Upper lobe of left lung (tissue), 6 donors: ENCODE measurements around the gene BLOC1S3. TPM values are rescaled to one million over a fixed set of nuclear protein-coding genes. Genes with fewer than 3 reads are reported as not detected.

Experiments used
- ATAC-seq, 2 donors: fragments of 200-7000 bp; cut with Tn5 transposase; one replicate each; pipeline ENCODE4 v1.9.1; 2022; ENCODE audit warnings: mild to moderate bottlenecking in 2 of 2, moderate library complexity in 2 of 2; ENCODE audit not compliant: low FRiP score in 2 of 2
- DNase-seq, 2 donors: peaks; one replicate each; pipeline ENCODE4 v3.0.0-alpha.2; 2019 to 2020
- H3K27ac ChIP-seq, 4 donors: fragments of 200-600 bp; sonication (generic); one replicate each; pipeline ENCODE4 v1.5.1; 2016 to 2019
- H3K27me3 ChIP-seq, 4 donors: fragments of 200-600 bp; sonication (generic); one replicate each; pipeline ENCODE4 v1.5.1; 2017 to 2019
- H3K36me3 ChIP-seq, 4 donors: fragments of 200-600 bp; sonication (generic); one replicate each; pipeline ENCODE4 v1.5.1; 2016 to 2019
- H3K4me1 ChIP-seq, 4 donors: fragments of 200-600 bp; sonication (generic); one replicate each; pipeline ENCODE4 v1.5.1; 2018 to 2019
- H3K4me3 ChIP-seq, 4 donors: fragments of 200-600 bp; sonication (generic); one replicate each; pipeline ENCODE4 v1.5.1; 2017 to 2019; ENCODE audit warnings: mild to moderate bottlenecking in 2 of 4, moderate library complexity in 1 of 4
- H3K9me3 ChIP-seq, 4 donors: fragments of 200-600 bp; sonication (generic); one replicate each; pipeline ENCODE4 v1.5.1; 2018 to 2019
- CTCF ChIP-seq, 6 experiments: fragments of 450-650 bp in 4 of 6; fragments of 200-600 bp in 2 of 6; sonication (generic) in 2 of 6; IDR thresholded peaks; one replicate each; pipeline ENCODE4 v1.5.1; 2016 to 2019; ENCODE audit warnings: antibody characterized with exemption in 6 of 6
- EP300 ChIP-seq, 4 donors: sonication (generic); formaldehyde crosslinking; IDR thresholded peaks; one replicate each; pipeline ENCODE4 v1.5.1; 2017; ENCODE audit warnings: antibody characterized with exemption in 4 of 4, control low read depth in 2 of 4
- POLR2A ChIP-seq, 4 donors: fragments of 450-650 bp; IDR thresholded peaks; one replicate each; pipeline ENCODE4 v1.5.1; 2016 to 2017; ENCODE audit warnings: antibody characterized with exemption in 4 of 4, mild to moderate bottlenecking in 2 of 4
- POLR2AphosphoS5 ChIP-seq, 2 donors: sonication (generic); formaldehyde crosslinking; IDR thresholded peaks; one replicate each; pipeline ENCODE4 v1.5.1; 2017; ENCODE audit warnings: antibody characterized with exemption in 2 of 2
- WGBS, 2 donors: methylation state at CpG; one replicate each; pipeline ENCODE4 v1.1.5; 2017 to 2018; 5-methylcytosine and 5-hydroxymethylcytosine counted together
- total RNA-seq, 6 donors: library from RNA; depleted of rRNA in 4 of 6; stranded (reverse); fragments of >200 nt in 4 of 6; gene quantifications; one replicate each; pipeline versions ENCODE4 v1.1.0 to v1.2.1, GENCODE V29; 2016 to 2021
- donor health status: DM: no; HTN: no; CAD: no; lungs with moderate emphysema.
- donor health status: DM: no; HTN: yes; CAD: no; lungs with severe emphysema.

The BLOC1S3 gene
- total RNA-seq, 6 donors from 2014 or later: 4.7 to 34.6 (median 18.6) TPM

- peak in 1 of 2 donors; percentile 83 for DNase-seq
- no peak overlapping the region for H3K4me3 ChIP-seq
- no peaks in the 10 kb centered on the region for H3K9me3 ChIP-seq
- ATAC-seq: no peak
- H3K27ac ChIP-seq: no peak overlapping the region
- peaks cover 0 to 2% (median under 1%) of the 10 kb centered on the region in 4 donors for H3K4me1 ChIP-seq
- 95 to 96% methylated on average over 14 to 32 of the region's 33 CpGs for WGBS, 2 donors
- TF ChIP-seq CTCF (IDR thresholded peaks at IDR 0.05) (no peak), EP300 (IDR thresholded peaks at IDR 0.05) (no peak)
- no peaks in the 10 kb centered on the region for H3K27me3 ChIP-seq
- H3K36me3 ChIP-seq: peaks cover 5 to 65% (median 48%) of the 10 kb centered on the region in 4 donors
Observed at GRCh38 chr19:45142016-45142725, 36.4 kb upstream of the BLOC1S3 start.

DNA sequence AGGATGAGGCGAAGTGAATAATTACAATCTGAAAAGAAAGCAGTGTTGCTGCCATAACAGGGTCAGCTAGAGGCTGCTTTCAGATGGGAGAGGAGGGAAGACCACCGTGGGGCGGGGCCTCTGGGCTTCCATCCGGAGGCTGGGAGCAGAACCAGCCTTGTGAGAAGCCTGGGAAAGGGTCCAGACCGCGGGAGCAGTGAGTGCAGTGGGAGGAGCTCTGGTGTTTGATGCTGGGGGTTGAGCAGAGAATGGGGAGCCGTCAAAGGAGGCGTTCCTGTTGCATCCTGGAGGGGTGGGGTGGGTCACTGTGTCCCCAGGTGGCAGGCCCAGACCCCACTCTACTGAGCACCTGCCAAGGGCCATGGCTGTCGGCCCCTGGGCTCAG is 35.9 kb upstream of the BLOC1S3 start:
- TF ChIP-seq EP300 (IDR thresholded peaks at IDR 0.05) (no peak), POLR2AphosphoS5 (IDR thresholded peaks at IDR 0.05) (no peak), CTCF (IDR thresholded peaks at IDR 0.05) (no peak), POLR2A (IDR thresholded peaks at IDR 0.05) (no peak)
- Histone ChIP-seq H3K27me3 (no peaks in the 10 kb centered on the region), H3K4me1 (no peaks in the 10 kb centered on the region), H3K4me3 (no peak overlapping the region), H3K27ac (no peak overlapping the region), H3K9me3 (no peaks in the 10 kb centered on the region), H3K36me3 (peaks cover 5 to 65% (median 48%) of the 10 kb centered on the region in 4 donors)
- no peak for ATAC-seq
- 80 to 88% methylated on average over 8 of the region's 9 CpGs for whole genome bisulfite sequencing, 2 donors
- no peak for DNase-seq

- 95 to 97% methylated on average over 28 to 36 of the region's 53 CpGs for WGBS, 2 donors
- peaks cover 5 to 65% (median 48%) of the 10 kb centered on the region in 4 donors for H3K36me3 ChIP-seq
- no peaks in the 10 kb centered on the region for H3K27me3 ChIP-seq
- no peak overlapping the region for H3K4me3 ChIP-seq
- no peaks in the 10 kb centered on the region for H3K9me3 ChIP-seq
- no peak for TF ChIP-seq POLR2AphosphoS5 (IDR thresholded peaks at IDR 0.05)
- TF ChIP-seq CTCF (IDR thresholded peaks at IDR 0.05): no peak
- no peak for TF ChIP-seq POLR2A (IDR thresholded peaks at IDR 0.05)
- no peak for TF ChIP-seq EP300 (IDR thresholded peaks at IDR 0.05)
- DNase-seq (peak in 1 of 2 donors; percentile 81), ATAC-seq (no peak)
- no peaks in the 10 kb centered on the region for H3K4me1 ChIP-seq
- H3K27ac ChIP-seq: no peak overlapping the region
Observed at GRCh38 chr19:45144431-45145269, 33.9 kb upstream of the BLOC1S3 start.

DNA sequence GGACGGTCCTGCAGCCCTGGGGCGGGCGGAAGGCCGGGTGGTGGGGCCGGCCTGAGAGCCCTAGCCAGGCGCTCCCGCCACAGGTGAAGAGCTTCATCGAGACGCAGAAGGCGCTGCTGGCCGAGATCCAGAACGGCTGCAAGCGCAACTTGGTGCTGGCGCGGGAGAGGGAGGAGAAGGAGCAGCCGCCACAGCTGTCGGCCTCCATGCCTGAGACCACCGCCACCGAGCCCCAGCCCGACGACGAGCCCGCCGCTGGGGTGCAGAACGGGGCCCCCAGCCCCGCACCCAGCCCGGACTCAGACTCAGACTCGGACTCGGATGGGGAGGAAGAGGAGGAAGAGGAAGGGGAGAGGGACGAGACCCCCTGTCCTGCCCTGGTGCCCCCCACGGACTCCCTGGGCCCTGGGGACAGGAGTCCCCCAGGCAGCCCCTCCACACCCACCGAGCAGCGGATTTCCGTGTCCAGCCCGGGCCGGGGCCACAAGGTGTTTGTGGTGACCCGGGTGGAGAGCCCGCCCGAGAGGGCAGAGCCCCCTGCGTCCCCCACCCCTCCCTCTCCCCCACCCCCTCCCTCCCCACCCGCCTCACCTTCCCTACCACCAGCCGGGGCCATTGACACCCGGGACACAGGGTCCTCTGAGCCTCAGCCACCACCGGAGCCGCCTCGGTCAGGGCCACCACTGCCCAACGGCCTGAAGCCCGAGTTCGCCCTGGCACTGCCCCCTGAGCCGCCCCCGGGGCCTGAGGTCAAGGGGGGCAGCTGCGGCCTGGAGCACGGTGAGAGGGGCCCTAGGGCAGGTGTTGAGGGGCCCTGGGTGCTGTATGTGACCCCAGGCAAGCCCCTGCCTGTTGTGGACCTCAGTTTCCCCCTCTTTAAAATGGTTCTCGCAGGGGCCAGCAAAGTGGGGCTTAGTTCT is 33.1 kb upstream of the BLOC1S3 start:
- H3K4me3 ChIP-seq: no peak overlapping the region
- no peaks in the 10 kb centered on the region for H3K27me3 ChIP-seq
- H3K9me3 ChIP-seq: no peaks in the 10 kb centered on the region
- 97 to 98% methylated on average over 25 to 44 of the region's 54 CpGs for WGBS, 2 donors
- no peak for TF ChIP-seq POLR2A (IDR thresholded peaks at IDR 0.05)
- no peak for TF ChIP-seq POLR2AphosphoS5 (IDR thresholded peaks at IDR 0.05)
- no peak for TF ChIP-seq CTCF (IDR thresholded peaks at IDR 0.05)
- TF ChIP-seq EP300 (IDR thresholded peaks at IDR 0.05): no peak
- no peaks in the 10 kb centered on the region for H3K4me1 ChIP-seq
- no peak overlapping the region for H3K27ac ChIP-seq
- ATAC-seq (no peak), DNase-seq (peak in 1 of 2 donors; percentile 74)
- H3K36me3 ChIP-seq: peaks cover 5 to 62% (median 46%) of the 10 kb centered on the region in 4 donors
